Fibroblast of pulmonary artery (primary cell): ENCODE results near the gene STX8.
A peak's percentile ranks its signal among the peaks of the same experiment; 100 is the strongest.

Source experiments
- DNase-seq: peaks from one replicate; pipeline ENCODE4 v3.0.0-alpha.2; 2010; ENCODE audit warnings: low read depth
- H3K4me3 ChIP-seq: replicated peaks from 2 replicates; pipeline ENCODE4 v1.5.1; 2011; ENCODE audit warnings: low read depth, mild to moderate bottlenecking, control low read depth, low read length, moderate library complexity
- TF ChIP-seq, protein P1 (sequence below): IDR thresholded peaks from 2 replicates; pipeline ENCODE4 v1.5.1; 2011; ENCODE audit warnings: mild to moderate bottlenecking, control low read depth, low read length, inconsistent platforms; ENCODE audit errors: missing control alignments

The STX8 gene

DNA sequence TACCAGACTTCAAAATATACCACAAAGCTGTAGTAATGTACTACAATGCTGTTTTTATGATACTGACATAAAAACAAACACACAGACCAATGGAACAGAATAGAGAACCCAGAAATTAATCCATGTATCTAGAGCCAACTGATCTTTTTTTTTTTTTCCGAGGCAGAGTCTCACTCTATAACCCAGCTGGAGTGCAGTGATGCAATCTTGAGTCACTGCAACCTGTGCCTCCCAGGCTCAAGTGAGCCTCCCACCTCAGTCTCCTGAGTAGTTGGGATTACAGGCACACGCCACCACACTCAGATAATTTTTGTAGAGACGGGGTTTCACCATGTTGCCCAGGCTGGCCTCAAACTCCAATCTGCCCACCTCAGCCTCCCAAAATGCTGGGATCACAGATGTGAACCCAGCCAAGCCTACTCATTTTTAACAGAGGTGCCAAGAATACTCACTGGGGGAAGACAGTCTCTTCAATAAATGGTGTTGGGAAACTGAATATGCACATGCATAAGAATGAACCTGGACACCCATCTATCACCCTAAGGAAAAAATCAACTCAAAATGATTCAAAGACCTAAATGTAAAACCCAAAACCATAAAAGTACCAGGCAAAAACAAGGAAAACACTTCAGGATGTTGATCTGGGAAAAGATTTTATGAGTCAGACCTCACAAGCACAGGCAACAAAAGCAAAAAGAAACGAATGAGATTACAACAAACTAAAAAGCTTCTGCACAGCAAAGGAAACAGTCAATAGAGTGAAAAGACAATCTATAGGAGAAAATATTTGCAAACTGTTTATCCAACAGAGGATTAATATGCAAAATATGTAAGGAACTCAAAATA is 63.1 kb downstream of the STX8 start:
- no peak overlapping the region for H3K4me3 ChIP-seq
- TF ChIP-seq, protein P1, sequence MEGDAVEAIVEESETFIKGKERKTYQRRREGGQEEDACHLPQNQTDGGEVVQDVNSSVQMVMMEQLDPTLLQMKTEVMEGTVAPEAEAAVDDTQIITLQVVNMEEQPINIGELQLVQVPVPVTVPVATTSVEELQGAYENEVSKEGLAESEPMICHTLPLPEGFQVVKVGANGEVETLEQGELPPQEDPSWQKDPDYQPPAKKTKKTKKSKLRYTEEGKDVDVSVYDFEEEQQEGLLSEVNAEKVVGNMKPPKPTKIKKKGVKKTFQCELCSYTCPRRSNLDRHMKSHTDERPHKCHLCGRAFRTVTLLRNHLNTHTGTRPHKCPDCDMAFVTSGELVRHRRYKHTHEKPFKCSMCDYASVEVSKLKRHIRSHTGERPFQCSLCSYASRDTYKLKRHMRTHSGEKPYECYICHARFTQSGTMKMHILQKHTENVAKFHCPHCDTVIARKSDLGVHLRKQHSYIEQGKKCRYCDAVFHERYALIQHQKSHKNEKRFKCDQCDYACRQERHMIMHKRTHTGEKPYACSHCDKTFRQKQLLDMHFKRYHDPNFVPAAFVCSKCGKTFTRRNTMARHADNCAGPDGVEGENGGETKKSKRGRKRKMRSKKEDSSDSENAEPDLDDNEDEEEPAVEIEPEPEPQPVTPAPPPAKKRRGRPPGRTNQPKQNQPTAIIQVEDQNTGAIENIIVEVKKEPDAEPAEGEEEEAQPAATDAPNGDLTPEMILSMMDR = no peak
- peak; percentile 78 for DNase-seq

DNA sequence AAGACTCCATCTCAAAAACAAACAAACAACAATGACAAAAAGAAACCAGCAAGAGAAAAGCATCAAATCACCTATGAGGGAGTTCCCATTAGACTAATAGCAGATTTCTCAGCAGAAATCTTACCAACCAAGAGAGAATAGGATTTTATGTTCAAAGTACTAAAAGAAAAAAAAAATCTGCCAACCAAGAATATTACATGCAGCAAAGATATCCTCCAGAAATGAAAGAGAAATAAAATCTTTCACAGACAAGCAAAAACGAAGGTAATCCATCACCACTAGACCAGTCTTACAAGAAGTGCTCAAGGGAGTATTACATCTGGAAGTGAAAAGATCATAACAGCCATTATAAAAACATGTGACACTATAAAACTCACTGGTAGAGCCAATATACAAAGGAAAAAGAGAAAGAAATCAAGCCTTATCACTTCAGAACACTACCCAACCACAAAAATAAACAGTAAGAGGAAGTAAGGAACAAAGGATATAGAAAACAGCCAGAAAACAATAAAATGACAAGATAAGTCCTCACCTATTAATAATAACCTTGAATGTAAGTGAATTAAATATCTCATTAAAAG is 66.3 kb downstream of the STX8 start:
- H3K4me3 ChIP-seq = no peak overlapping the region
- TF ChIP-seq, protein P1 = no peak
- no peak for DNase-seq

DNA sequence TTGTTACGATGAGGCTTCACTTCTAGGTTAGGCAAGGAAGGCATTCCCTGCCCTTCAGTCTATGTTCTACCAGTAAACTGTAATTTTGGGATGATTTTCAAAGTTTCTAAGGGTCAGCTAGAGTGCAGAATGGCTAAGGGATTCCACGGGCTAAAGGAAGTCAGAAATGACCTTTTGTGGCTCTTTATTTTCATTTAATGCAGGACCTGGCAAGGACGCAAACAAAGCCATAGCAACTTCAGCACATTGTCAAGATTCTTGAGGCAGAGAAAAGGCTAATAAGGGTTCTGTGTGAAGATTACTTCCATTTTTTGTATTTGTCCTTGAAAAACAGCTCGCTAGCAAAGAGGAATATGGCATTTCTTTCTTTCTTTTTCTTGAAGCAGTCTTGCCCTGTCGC is 76.6 kb downstream of the STX8 start:
- H3K4me3 ChIP-seq = no peak overlapping the region
- no peak for DNase-seq
- TF ChIP-seq, protein P1 = no peak

DNA sequence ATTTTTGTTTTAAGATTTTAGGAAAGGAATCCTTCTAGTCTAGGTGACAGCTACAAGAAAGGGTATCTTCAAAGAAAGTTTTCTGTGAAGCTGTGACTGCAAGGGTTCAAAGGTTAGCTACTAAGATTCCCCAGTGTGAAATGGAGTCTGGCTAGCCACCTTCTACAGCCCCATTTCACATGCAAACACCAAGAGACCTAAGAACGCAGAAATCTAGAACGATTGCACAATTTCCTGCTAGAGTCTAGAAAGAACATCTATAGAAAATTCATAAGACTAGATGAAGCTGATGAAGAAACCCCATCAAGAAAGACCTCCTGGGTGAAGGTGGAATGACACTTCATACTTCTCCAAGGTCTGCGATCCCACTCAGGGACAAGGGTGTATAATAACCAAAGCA is 77.1 kb downstream of the STX8 start:
- DNase-seq = no peak
- TF ChIP-seq, protein P1 = no peak
- no peak overlapping the region for H3K4me3 ChIP-seq

DNA sequence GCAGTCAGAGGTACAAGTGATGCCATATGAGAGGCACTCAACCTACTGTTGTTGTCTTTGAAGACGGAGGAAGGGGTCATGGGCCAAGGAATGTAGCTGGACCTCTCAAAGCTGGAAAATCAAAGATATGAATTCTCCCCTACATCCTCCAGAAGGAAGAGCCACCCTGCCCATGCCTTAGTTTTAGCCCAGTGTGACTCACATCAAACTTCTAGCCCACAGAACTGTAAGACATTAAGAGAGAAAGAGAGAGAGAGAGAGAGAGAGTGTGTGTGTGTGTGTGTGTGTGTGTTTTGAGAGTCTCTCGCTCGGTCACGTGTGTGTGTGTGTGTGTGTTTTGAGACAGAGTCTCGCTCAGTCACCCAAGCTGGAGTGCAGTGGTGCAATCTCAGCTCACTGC is 87.1 kb downstream of the STX8 start:
- TF ChIP-seq, protein P1 = no peak
- no peak for DNase-seq

DNA sequence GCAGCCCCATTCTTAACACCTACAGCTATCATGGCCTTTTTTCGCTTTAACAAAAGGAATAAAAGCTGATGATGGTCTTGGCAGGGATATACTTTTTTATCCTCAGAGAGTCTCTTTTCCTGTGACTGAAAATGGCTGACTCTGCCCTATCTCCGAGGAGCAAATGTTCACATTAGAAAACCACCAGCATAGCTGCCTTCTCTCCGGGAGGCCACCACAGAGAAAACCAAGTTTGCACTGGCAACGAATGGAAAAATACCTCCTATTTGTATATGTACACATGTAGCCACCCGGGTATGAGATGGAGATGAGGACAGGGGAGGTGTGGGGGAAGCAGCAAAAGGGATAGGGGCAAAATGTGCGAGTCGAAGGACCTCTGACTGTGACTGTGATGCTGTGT is 88.2 kb downstream of the STX8 start:
- no peak for DNase-seq
- H3K4me3 ChIP-seq = no peak overlapping the region
- TF ChIP-seq, protein P1 = no peak

More for the DNA sequence above, 87.1 kb downstream of the STX8 start:
- H3K4me3 ChIP-seq = no peak overlapping the region
